GM12864 (cell line): ENCODE results near the gene HTR3B.
A peak's percentile ranks its signal among the peaks of the same experiment; 100 is the strongest.

ENCODE experiments used
- DNase-seq: peaks from one replicate; pipeline ENCODE4 v3.0.0-alpha.2; 2011; ENCODE audit warnings: low read depth
- H3K4me3 ChIP-seq: 2 replicates; pipeline ENCODE4 v1.5.1; 2011; ENCODE audit warnings: mild to moderate bottlenecking, low read depth, low read length, control low read depth
- CTCF ChIP-seq: IDR thresholded peaks from 2 replicates; pipeline ENCODE4 v1.5.1; 2011; ENCODE audit warnings: low read depth, mild to moderate bottlenecking, moderate library complexity, low read length, control low read depth, inconsistent platforms; ENCODE audit errors: missing control alignments

The HTR3B gene

GRCh38 chr11:113884361-113884836 lies 20.2 kb upstream of the HTR3B start:
- no peak for DNase-seq
- no peak for TF ChIP-seq CTCF
- no peak overlapping the region for H3K4me3 ChIP-seq

DNA sequence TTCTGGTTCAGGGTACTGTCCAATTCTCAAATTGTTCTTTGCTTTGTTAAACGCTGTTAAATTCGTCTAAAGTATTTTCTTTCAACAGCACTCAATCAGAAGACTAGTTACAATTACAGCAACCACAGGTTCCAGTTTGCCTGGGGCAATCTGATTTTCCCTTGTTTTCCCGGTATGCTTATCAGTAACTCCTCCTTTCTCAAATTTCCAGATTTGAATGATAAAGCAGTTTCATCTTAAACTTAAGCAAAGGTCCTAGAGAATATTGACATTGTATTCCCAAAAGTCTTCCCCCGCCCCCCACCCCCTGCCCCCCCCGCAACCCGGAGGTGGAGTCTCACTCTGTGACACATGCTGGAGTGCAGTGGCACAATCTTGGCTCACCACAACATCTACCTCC lies 18.7 kb upstream of the HTR3B start:
- TF ChIP-seq CTCF: no peak
- DNase-seq: no peak
- no peak overlapping the region for H3K4me3 ChIP-seq

GRCh38 chr11:113888848-113889247 lies 15.7 kb upstream of the HTR3B start:
- H3K4me3 ChIP-seq: no peak overlapping the region
- no peak for DNase-seq
- no peak for TF ChIP-seq CTCF

GRCh38 chr11:113894421-113894996 lies 10.1 kb upstream of the HTR3B start:
- DNase-seq: no peak
- no peak for TF ChIP-seq CTCF
- H3K4me3 ChIP-seq: no peak overlapping the region

GRCh38 chr11:113895367-113896155 lies 9.0 kb upstream of the HTR3B start:
- no peak for TF ChIP-seq CTCF
- no peak overlapping the region for H3K4me3 ChIP-seq
- DNase-seq: no peak

DNA sequence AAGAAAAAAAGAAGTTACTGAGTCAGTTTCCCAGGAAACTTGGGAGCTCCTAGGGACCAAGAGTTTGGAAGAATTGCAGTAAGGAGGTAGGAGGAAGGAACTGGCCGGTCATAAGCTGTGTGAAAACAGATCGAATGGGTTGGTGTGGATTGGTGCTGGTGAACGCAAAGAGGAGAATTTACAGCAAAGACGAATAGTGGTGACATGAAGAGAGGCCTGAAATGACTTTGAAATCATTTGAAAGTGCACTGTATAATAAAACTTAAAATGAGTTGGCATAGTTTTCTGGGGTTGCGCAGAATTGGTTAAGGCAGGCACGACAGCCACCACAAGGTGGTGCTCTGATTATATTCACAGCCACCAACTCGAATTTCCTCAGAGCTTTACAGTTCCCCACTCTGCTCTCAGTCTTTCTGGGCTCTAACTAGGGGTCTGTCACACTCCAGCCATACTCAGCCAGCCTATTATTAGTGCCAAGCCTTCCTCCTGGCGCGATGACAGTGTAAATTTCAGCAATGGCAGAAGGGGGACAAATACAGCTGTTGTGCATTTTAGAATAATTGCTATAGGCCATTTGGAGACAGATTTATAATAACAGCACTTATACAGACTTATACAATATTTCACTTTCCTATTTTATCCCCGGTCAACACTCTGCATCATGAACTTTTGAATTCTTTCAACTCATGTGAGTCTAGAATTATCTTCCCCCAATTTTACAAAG lies 8.3 kb upstream of the HTR3B start:
- DNase-seq: no peak
- H3K4me3 ChIP-seq: no peak overlapping the region
- TF ChIP-seq CTCF: peak; percentile 70
